Right lobe of liver (tissue), 4 donors: ENCODE results near the gene MINDY3.

Experiments
- CTCF ChIP-seq, 4 donors: fragments of 200-600 bp in 3 of 4; fragments of 450-650 bp in 1 of 4; IDR thresholded peaks; one replicate each; pipeline versions ENCODE4 v1.5.1 to v1.8.0; 2016 to 2022; ENCODE audit warnings: antibody characterized with exemption in 4 of 4, mild to moderate bottlenecking in 2 of 4
- POLR2A ChIP-seq: fragments of 450-650 bp; IDR thresholded peaks from one replicate; pipeline ENCODE4 v1.6.1; 2017; ENCODE audit warnings: antibody characterized with exemption, mild to moderate bottlenecking
- donor health status: DM: no; HTN: no; CAD: no.
- donor health status: DM: no; HTN: no; CAD: no.
- donor health status: DM: no; HTN: yes; CAD: no.

GRCh38 chr10:15793664-15794063, 66.6 kb downstream of the MINDY3 start:
- TF ChIP-seq POLR2A (no peak), CTCF (IDR thresholded peaks at IDR 0.05) (no peak)
